ENCODE results near the gene TMEM121. TPM values are rescaled to one million over a fixed set of nuclear protein-coding genes. Genes with fewer than 3 reads are reported as not detected.
"Not testable (repeated sequence)": the region's sequence is repeated elsewhere in the genome, so short reads cannot be mapped to it uniquely, and the experiment has no call there.

Gene TMEM121
- total RNA-seq, 1 donor from 2014 or later: 1.5 TPM

- Histone ChIP-seq H3K9me3 (peaks cover 4% of the 10 kb centered on the region), H3K4me3 (no peak overlapping the region), H3K36me3 (no peaks in the 10 kb centered on the region), H3K27ac (no peak overlapping the region), H3K4me1 (no peaks in the 10 kb centered on the region), H3K27me3 (peaks cover 20% of the 10 kb centered on the region)
- no peak for TF ChIP-seq CTCF (IDR thresholded peaks at IDR 0.05)
- DNase-seq: peak; percentile 53
- intact Hi-C loops (cut with DNase I): no loop called here
- no peak for ATAC-seq
These were observed 12.2 kb downstream of the TMEM121 start for GRCh38 chr14:105538481-105539049.

GRCh38 chr14:105540811-105541210 is 14.4 kb downstream of the TMEM121 start:
- DNase-seq: peak; percentile 35

GRCh38 chr14:105541218-105541875 is 15.0 kb downstream of the TMEM121 start:
- TF ChIP-seq CTCF (IDR thresholded peaks at IDR 0.05): no peak
- H3K27me3 ChIP-seq: peaks cover 20% of the 10 kb centered on the region
- intact Hi-C loops (cut with DNase I): no loop called here
- H3K4me3 ChIP-seq: no peak overlapping the region
- H3K36me3 ChIP-seq: no peaks in the 10 kb centered on the region
- H3K27ac ChIP-seq: no peak overlapping the region
- peaks cover 5% of the 10 kb centered on the region for H3K9me3 ChIP-seq
- DNase-seq: no peak
- no peaks in the 10 kb centered on the region for H3K4me1 ChIP-seq
- no peak for ATAC-seq

More at GRCh38 chr14:105540811-105541210, 14.4 kb downstream of the TMEM121 start:
- TF ChIP-seq CTCF (IDR thresholded peaks at IDR 0.05): no peak
- H3K27me3 ChIP-seq: peaks cover 20% of the 10 kb centered on the region
- no peaks in the 10 kb centered on the region for H3K4me1 ChIP-seq
- no peak for ATAC-seq
- no peak overlapping the region for H3K4me3 ChIP-seq
- H3K36me3 ChIP-seq: no peaks in the 10 kb centered on the region
- peaks cover 5% of the 10 kb centered on the region for H3K9me3 ChIP-seq
- no peak overlapping the region for H3K27ac ChIP-seq
- intact Hi-C loops (cut with DNase I): no loop called here

GRCh38 chr14:105545676-105546075 is 19.3 kb downstream of the TMEM121 start:
- H3K27ac ChIP-seq; H3K27me3 ChIP-seq; H3K4me3 ChIP-seq; intact Hi-C loops (cut with DNase I); H3K36me3 ChIP-seq; H3K4me1 ChIP-seq; H3K9me3 ChIP-seq; ATAC-seq: not testable (repeated sequence)
- DNase-seq: peak; percentile 11

GRCh38 chr14:105546410-105546809 is 20.0 kb downstream of the TMEM121 start:
- peak; percentile 54 for ATAC-seq
- H3K27me3 ChIP-seq; H3K9me3 ChIP-seq; intact Hi-C loops (cut with DNase I); H3K27ac ChIP-seq; H3K36me3 ChIP-seq; H3K4me1 ChIP-seq; H3K4me3 ChIP-seq: not testable (repeated sequence)
- DNase-seq: peak; percentile 28

GRCh38 chr14:105547072-105547471 is 20.7 kb downstream of the TMEM121 start:
- DNase-seq: peak; percentile 21
- H3K27me3 ChIP-seq; H3K9me3 ChIP-seq; H3K4me1 ChIP-seq; H3K27ac ChIP-seq; H3K4me3 ChIP-seq; intact Hi-C loops (cut with DNase I); H3K36me3 ChIP-seq: not testable (repeated sequence)
- peak; percentile 21 for ATAC-seq

- DNase-seq (peak; percentile 59), ATAC-seq (peak; percentile 28)
- Histone ChIP-seq H3K27me3 (no peaks in the 10 kb centered on the region), H3K27ac (no peak overlapping the region), H3K4me1 (no peaks in the 10 kb centered on the region), H3K4me3 (no peak overlapping the region), H3K9me3 (peaks cover 5% of the 10 kb centered on the region), H3K36me3 (no peaks in the 10 kb centered on the region)
- intact Hi-C loops (cut with DNase I): no loop called here
- no peak for TF ChIP-seq CTCF (IDR thresholded peaks at IDR 0.05)
These were observed 21.4 kb downstream of the TMEM121 start for GRCh38 chr14:105547741-105548169.

Measured in upper lobe of right lung (tissue), 1 donor.